Gastrocnemius medialis (tissue), 4 donors: ENCODE measurements around the gene AGO3.

Source experiments
- CTCF ChIP-seq, 5 experiments: fragments of 450-650 bp in 3 of 5; fragments of 200-600 bp in 2 of 5; sonication (generic) in 2 of 5; IDR thresholded peaks in 4 of 5; conservative IDR thresholded peaks in 1 of 5; 1 replicate in 4 of 5; 2 replicates in 1 of 5; pipeline ENCODE4 v1.5.1; 2016 to 2019; ENCODE audit warnings: antibody characterized with exemption in 5 of 5, mild to moderate bottlenecking in 3 of 5, moderate library complexity in 3 of 5
- POLR2A ChIP-seq, 2 donors: fragments of 450-650 bp; IDR thresholded peaks; one replicate each; pipeline ENCODE4 v1.6.1; 2017; ENCODE audit warnings: antibody characterized with exemption in 2 of 2, mild to moderate bottlenecking in 2 of 2, moderate library complexity in 2 of 2

GRCh38 chr1:36095760-36096405, 165.0 kb downstream of the AGO3 start:
- no peak for TF ChIP-seq CTCF (IDR thresholded peaks at IDR 0.05 in 4 of 5, conservative IDR thresholded peaks at IDR 0.05 in 1 of 5)
- TF ChIP-seq POLR2A (IDR thresholded peaks at IDR 0.05) = no peak
